Fibroblast of villous mesenchyme (primary cell): ENCODE measurements around the gene NAPSA. TPM values are rescaled to one million over a fixed set of nuclear protein-coding genes. Genes with fewer than 3 reads are reported as not detected.

Experiments
- DNase-seq: peaks from one replicate; pipeline ENCODE4 v3.0.0-alpha.2; 2010; ENCODE audit warnings: low read depth
- H3K4me3 ChIP-seq: 2 replicates; pipeline ENCODE4 v1.5.1; 2011; ENCODE audit warnings: low read depth, mild to moderate bottlenecking, low read length
- CTCF ChIP-seq: IDR thresholded peaks from 2 replicates; pipeline ENCODE4 v1.5.1; 2012; ENCODE audit warnings: low read depth, mild to moderate bottlenecking, low read length; ENCODE audit not compliant: insufficient read depth
- total RNA-seq: library from RNA; depleted of rRNA; stranded (reverse); fragments of >200 nt; gene quantifications from 2 replicates; pipeline ENCODE4 v1.2.3, GENCODE V29; 2012

Gene NAPSA
- total RNA-seq, 1 donor = under 0.01 TPM

- DNase-seq = no peak
- no peak for TF ChIP-seq CTCF
- H3K4me3 ChIP-seq = no peak overlapping the region
Measured at GRCh38 chr19:50309396-50310125, 55.9 kb downstream of the NAPSA start.

DNA sequence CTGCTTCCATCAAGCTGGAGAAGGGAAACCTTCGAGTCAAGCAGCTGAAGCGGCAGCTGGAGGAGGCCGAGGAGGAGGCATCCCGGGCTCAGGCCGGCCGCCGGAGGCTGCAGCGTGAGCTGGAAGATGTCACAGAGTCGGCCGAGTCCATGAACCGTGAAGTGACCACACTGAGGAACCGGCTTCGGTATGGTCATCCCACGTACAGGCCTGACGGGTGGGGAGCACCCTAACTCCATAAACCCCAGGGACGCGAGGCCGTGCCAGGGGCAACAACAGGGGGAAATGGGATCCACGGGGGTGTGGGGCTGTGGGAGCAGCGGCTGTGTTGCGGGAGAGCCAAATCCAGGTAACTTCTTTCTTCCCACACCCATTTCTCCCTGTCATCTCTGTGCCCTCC lies 56.4 kb downstream of the NAPSA start:
- no peak for TF ChIP-seq CTCF
- DNase-seq = no peak

More for the DNA sequence above, 56.4 kb downstream of the NAPSA start:
- no peak overlapping the region for H3K4me3 ChIP-seq

Other genes starting within 250 kb of the NAPSA start
- not detected in 2 replicates for gene IZUMO2, start 202.4 kb downstream of the NAPSA start, total RNA-seq
- gene MYH14, start 162.0 kb downstream of the NAPSA start, total RNA-seq = not detected in 2 replicates
- not detected in 2 replicates for gene KCNC3, start 36.3 kb downstream of the NAPSA start, total RNA-seq
- 71.2 and 76.3 TPM in 2 replicates for gene NR1H2, start 10.8 kb upstream of the NAPSA start, total RNA-seq
- 22.9 and 25.0 TPM in 2 replicates for gene POLD1, start 18.7 kb upstream of the NAPSA start, total RNA-seq
- not detected in 2 replicates for gene SPIB, start 53.3 kb upstream of the NAPSA start, total RNA-seq
- gene MYBPC2, start 67.3 kb upstream of the NAPSA start, total RNA-seq = under 0.01 TPM in 1 of 2 replicates, not detected in the other
- gene EMC10, start 110.9 kb upstream of the NAPSA start, total RNA-seq = 38.7 and 40.6 TPM in 2 replicates
- gene GARIN5A, start 111.2 kb upstream of the NAPSA start, total RNA-seq = 0.32 TPM in 1 of 2 replicates, not detected in the other
- gene JOSD2, start 145.6 kb upstream of the NAPSA start, total RNA-seq = 22.9 and 30.0 TPM in 2 replicates
- not detected in 2 replicates for gene ASPDH, start 148.3 kb upstream of the NAPSA start, total RNA-seq
- gene LRRC4B, start 202.8 kb upstream of the NAPSA start, total RNA-seq = under 0.01 TPM in 1 of 2 replicates, not detected in the other